ENCODE data around the gene ATP5F1B.

The ATP5F1B gene

DNA sequence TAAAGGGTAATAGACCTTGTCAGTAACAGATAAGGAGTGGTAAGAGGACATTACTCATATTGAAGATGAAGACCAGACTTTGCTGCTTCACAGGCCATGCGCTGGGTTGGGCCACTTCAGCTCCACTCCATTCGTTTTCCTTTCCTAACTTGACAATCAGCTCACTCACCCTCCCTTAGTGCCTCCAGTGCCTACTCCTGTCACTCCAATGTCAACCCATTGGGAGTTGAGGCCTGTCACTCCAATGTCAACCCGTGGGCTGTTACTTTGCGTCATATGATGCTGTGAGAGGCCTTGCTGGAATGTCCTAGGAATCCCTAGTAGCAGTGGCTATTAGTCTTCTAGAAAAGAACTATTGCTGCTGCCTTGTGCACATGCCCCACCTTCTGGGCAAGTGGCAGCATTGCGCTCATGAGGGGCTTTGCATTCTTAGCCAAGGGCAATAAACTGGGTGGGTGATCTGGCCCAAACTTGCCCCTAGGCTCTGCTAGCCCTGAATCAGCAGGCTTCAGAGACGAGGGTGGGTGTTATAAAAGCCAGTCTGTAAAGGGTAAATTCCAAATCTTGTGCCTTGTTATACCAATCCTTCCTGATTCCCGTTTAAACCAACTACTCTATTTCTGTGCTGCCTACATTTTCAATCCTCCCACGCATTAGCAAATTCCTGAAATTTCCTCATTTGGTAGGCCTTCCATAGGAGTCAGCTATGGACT, 51.7 kb downstream of the ATP5F1B start:
- no peaks in the 10 kb centered on the region for H3K9me3 ChIP-seq (ENCODE audit: insufficient read depth, low read length, severe bottlenecking)
- H3K27me3 ChIP-seq (ENCODE audit: insufficient read depth, low read length, poor library complexity), result no peaks in the 10 kb centered on the region
- H2AFZ ChIP-seq (ENCODE audit: low read depth, low read length), result no peak overlapping the region
- no peak overlapping the region for H3K4me2 ChIP-seq (ENCODE audit: insufficient read depth, low read length)
- peaks cover 27% of the 10 kb centered on the region for H3K36me3 ChIP-seq (ENCODE audit: insufficient read depth, low read length)
- H3K4me1 ChIP-seq (ENCODE audit: insufficient read depth, low read length), result no peaks in the 10 kb centered on the region
- H4K20me1 ChIP-seq (ENCODE audit: insufficient read depth, low read length), result 0 out of 2 replicates have a peak, but pooled peaks cover 3% of the 10 kb centered on the region
- TF ChIP-seq, protein P1, sequence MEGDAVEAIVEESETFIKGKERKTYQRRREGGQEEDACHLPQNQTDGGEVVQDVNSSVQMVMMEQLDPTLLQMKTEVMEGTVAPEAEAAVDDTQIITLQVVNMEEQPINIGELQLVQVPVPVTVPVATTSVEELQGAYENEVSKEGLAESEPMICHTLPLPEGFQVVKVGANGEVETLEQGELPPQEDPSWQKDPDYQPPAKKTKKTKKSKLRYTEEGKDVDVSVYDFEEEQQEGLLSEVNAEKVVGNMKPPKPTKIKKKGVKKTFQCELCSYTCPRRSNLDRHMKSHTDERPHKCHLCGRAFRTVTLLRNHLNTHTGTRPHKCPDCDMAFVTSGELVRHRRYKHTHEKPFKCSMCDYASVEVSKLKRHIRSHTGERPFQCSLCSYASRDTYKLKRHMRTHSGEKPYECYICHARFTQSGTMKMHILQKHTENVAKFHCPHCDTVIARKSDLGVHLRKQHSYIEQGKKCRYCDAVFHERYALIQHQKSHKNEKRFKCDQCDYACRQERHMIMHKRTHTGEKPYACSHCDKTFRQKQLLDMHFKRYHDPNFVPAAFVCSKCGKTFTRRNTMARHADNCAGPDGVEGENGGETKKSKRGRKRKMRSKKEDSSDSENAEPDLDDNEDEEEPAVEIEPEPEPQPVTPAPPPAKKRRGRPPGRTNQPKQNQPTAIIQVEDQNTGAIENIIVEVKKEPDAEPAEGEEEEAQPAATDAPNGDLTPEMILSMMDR (IDR thresholded peaks at IDR 0.05; ENCODE audit: borderline replicate concordance, extremely low read depth, low read length, poor library complexity, severe bottlenecking), result peak; percentile 98
- TF ChIP-seq EZH2 (IDR thresholded peaks at IDR 0.05; ENCODE audit: borderline replicate concordance, low read depth, low read length, severe bottlenecking), result no peak
- no peaks in the 10 kb centered on the region for H3K79me2 ChIP-seq (ENCODE audit: insufficient read depth, low read length)
- peak; percentile 73 for DNase-seq
- H3K4me3 ChIP-seq (ENCODE audit: low read depth in 1 of 2, low read length in 2 of 2), result no peak overlapping the region
- H3K9ac ChIP-seq (ENCODE audit: low read depth, low read length), result no peak overlapping the region
- no peak overlapping the region for H3K27ac ChIP-seq (ENCODE audit: low read length)
- peak; percentile 80 for ATAC-seq (ENCODE audit: insufficient read depth, low read depth)

DNA sequence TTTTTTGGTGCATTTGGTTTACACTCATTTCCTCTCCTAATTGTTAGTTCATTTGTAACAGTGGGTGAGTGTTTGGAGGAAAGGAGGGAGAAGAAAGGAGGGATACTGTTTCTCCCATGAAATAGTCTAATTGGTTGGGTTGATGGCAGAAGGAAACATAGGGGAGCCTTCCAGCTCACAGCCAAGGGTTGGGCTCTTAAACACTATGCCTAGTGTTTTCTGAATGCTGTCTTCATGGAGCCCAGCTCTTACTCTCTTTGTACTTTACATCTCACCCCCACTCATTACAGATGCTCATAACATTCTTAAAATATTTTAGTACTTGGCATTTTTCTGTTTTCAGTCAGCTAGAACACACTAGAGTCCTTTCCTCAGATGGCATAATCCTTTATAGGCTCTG, 53.8 kb downstream of the ATP5F1B start:
- no peak overlapping the region for H3K27ac ChIP-seq (ENCODE audit: low read length)
- no peak for DNase-seq
- 0 out of 2 replicates have a peak, but pooled peaks cover 3% of the 10 kb centered on the region for H4K20me1 ChIP-seq (ENCODE audit: insufficient read depth, low read length)
- no peak for TF ChIP-seq EZH2 (IDR thresholded peaks at IDR 0.05; ENCODE audit: borderline replicate concordance, low read depth, low read length, severe bottlenecking)
- TF ChIP-seq, protein P1 (IDR thresholded peaks at IDR 0.05; ENCODE audit: borderline replicate concordance, extremely low read depth, low read length, poor library complexity, severe bottlenecking), result no peak
- H3K4me1 ChIP-seq (ENCODE audit: insufficient read depth, low read length), result no peaks in the 10 kb centered on the region
- no peak overlapping the region for H3K4me2 ChIP-seq (ENCODE audit: insufficient read depth, low read length)
- H3K79me2 ChIP-seq (ENCODE audit: insufficient read depth, low read length), result no peaks in the 10 kb centered on the region
- ATAC-seq (ENCODE audit: insufficient read depth, low read depth), result no peak
- H3K27me3 ChIP-seq (ENCODE audit: insufficient read depth, low read length, poor library complexity), result no peaks in the 10 kb centered on the region
- H3K36me3 ChIP-seq (ENCODE audit: insufficient read depth, low read length), result peaks cover 16% of the 10 kb centered on the region; the same call in 1 of the 2 replicates
- H3K4me3 ChIP-seq (ENCODE audit: low read depth in 1 of 2, low read length in 2 of 2), result no peak overlapping the region
- H3K9me3 ChIP-seq (ENCODE audit: insufficient read depth, low read length, severe bottlenecking), result no peaks in the 10 kb centered on the region
- no peak overlapping the region for H2AFZ ChIP-seq (ENCODE audit: low read depth, low read length)
- no peak overlapping the region for H3K9ac ChIP-seq (ENCODE audit: low read depth, low read length)

DNA sequence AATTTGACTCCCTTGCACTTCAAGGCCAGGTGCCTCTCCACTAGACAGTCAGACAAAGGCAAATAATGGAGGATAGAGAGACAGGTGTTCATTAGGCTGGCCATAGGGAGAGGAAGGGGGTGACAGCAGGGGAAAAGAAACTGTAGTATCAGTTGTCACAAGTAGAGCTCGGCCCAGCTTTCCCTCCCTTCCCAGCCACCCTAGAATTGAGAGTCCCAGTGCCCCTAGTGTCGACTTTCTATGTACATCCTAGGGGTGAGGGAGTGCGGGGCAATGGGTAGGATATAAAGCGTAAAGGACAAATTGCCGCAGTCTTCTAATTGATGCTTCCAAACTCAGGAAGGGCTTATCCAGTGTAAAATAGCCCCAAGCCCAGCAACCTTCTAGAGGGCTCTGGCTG, 54.7 kb downstream of the ATP5F1B start:
- Histone ChIP-seq H3K4me3 (ENCODE audit: low read depth in 1 of 2, low read length in 2 of 2) (no peak overlapping the region), H3K27ac (ENCODE audit: low read length) (no peak overlapping the region), H3K4me1 (ENCODE audit: insufficient read depth, low read length) (no peaks in the 10 kb centered on the region), H3K9ac (ENCODE audit: low read depth, low read length) (no peak overlapping the region), H3K79me2 (ENCODE audit: insufficient read depth, low read length) (no peaks in the 10 kb centered on the region), H3K9me3 (ENCODE audit: insufficient read depth, low read length, severe bottlenecking) (no peaks in the 10 kb centered on the region), H3K4me2 (ENCODE audit: insufficient read depth, low read length) (no peak overlapping the region), H4K20me1 (ENCODE audit: insufficient read depth, low read length) (0 out of 2 replicates have a peak, but pooled peaks cover 3% of the 10 kb centered on the region), H2AFZ (ENCODE audit: low read depth, low read length) (no peak overlapping the region), H3K36me3 (ENCODE audit: insufficient read depth, low read length) (peaks cover 12% of the 10 kb centered on the region; the same call in 1 of the 2 replicates), H3K27me3 (ENCODE audit: insufficient read depth, low read length, poor library complexity) (no peaks in the 10 kb centered on the region)
- DNase-seq, result no peak
- ATAC-seq (ENCODE audit: insufficient read depth, low read depth), result no peak
- TF ChIP-seq EZH2 (IDR thresholded peaks at IDR 0.05; ENCODE audit: borderline replicate concordance, low read depth, low read length, severe bottlenecking), result no peak
- TF ChIP-seq, protein P1 (IDR thresholded peaks at IDR 0.05; ENCODE audit: borderline replicate concordance, extremely low read depth, low read length, poor library complexity, severe bottlenecking), result peak; percentile 4
